GM21390 (cell line): ENCODE results near the gene DCTN3.

Experiments
- ATAC-seq: cut with Tn5 transposase; IDR thresholded peaks from one replicate; pipeline ENCODE4 v1.9.1; 2021; ENCODE audit not compliant: unreplicated experiment

Gene DCTN3

DNA sequence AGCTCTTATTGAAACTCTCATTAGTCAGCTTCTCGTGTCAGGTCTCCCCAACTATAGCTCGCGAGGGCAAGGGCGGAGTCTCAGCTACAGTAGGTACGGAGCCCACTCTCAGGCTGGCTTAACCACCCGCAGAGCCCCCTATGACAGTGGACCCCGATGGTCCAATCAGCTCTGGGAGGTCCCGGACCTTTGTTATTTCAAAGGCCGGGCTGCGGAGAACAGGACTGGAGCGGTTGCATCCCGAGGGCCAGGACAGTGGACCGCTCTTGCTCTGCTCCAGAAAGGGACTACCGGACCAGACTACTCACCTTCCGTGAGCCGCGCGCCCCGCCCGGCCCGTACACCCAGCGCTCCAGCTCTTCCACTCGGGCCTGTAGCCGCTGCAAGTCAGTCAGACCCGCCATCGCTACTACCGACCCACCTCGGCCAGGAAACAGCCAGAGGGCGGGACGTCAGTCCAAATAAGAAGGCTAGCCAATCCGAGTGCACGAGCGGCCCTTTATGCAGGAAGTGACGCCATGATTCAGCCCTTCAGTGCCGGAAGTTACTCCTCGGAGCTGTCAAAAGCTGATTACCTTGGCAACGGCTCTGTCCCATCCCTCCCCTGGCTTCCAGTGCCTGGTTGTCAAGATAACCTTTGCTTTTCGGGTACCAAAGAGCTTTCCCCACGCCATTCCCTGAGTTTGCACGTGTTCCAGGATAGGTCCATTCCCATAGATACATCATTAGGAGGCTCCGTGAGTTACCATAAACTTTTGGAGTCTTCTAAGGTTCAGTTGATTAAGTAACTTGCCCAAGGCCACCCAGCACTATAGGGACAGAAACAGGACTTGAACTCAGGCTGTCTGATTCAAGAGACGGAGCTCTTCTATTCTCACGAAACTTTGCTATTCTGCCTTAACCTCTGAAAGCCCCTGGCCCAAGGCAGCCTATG is at the start of gene DCTN3:
Gene DCTN3 (minus strand): TSS at position 435 of the 934 bp plus-strand sequence. CDS start 31 bp downstream, at position 404.
- ATAC-seq: peak; percentile 100

DNA sequence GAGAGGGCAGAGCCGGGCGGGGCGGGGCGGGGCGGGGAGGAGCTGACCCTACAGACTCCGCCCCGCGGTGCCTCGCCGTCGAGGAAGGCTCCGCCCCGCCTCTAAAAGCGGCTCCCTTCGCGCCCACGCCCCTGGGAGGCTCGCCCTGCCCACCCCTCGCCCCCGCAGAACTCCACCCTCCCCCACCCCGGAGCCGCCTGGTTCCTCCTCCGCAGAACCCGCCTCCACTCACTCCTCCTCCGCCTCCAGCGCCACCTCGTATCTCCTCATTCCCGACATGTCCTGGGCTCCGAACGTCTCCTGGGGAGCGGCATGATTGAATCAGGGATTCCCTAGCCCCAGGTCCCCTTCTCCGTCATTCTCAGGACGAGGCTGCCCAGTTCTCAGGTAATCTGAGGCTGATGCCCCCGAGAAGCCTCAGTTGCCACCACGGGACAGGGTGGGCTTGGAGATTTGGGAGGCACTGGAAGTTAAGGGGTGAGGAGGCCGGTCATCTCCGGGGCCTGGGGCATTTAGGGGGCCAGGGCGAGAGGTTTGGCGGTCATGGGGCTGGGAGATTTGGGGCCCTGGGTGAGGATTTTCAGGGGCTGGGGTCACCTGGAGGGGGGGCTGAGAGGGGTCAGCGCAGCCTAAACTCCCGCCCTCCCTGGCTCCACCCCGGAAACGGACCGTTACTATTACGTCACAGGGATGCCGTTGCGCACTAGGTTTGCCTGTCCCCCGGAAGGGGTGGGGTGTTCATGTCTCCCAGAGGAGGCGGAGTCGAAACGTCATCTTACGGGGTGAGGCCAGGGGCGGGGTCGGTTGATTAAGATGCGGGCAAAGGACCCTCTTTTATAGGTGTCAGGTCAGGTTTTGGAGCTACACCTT is 45.3 kb upstream of the DCTN3 start:
- ATAC-seq: peak; percentile 71

DNA sequence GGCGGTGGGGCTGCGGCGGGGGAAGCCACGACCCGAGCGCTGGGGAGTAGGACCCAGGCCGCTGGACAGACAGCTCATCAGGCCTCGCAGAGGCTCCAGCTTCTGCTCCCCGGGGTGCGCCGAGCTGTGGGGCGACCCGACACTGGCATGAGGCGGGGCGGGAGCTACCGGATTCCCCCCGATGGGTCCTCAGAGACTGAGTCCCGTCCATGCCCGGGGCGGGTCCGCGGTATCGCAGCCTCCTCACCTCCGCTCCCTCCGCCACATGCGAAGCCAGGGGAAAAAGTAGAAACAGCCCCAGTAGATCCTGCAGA is 44.7 kb upstream of the DCTN3 start:
- ATAC-seq: peak; percentile 11

DNA sequence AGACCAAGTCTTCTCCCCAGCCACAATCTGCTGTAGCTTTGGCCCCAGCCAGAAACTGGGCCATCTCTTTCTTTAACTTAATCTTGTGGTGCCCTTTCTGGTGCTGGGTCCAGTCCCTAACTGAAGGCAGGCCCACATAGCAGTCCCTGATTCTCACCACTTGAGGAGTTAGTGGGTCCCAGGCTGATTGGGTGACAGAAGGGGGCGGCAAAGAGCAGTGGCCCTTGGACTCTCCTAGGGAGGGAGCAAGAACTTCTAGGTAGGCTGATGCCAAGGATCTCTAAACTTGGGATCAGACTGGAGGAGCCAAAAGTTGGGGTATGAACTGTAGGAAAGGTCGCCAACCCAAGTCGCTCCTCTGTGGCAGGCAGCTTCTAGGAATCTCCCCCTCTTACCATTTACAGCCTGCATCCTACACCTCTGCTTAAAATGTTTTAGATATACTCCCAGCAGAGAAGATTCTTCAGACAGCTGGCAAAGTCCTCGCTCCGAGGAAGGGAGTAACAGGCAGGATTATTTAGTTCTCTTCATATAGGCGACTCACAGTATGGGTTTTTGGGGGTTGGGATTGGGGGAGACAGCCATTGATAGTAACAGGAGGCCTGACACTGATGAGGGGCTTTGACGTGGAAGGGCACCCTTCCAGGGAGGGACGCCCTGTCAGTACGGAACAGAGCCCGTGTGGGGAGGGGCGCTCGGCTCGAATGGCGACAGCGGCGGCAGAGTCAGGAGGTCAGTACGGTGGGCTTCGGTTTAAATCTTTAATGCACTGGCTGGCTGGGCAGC is 44.2 kb upstream of the DCTN3 start:
- peak; percentile 9 for ATAC-seq

DNA sequence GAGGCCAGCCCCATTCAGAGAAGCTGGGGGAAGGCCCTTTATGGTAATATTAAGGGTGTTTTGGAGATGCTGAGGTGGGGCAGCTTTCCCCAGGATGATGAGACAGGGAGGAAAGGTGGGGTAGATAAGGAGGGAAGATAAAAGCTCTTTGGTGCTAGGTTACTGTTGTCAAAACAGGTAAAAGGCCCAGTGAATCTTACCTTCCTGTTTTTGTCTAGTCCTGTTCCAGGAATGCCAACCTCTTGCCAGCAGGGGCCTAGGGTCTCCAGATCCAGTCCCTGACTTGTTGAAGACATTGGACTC is 43.0 kb upstream of the DCTN3 start:
- no peak for ATAC-seq

DNA sequence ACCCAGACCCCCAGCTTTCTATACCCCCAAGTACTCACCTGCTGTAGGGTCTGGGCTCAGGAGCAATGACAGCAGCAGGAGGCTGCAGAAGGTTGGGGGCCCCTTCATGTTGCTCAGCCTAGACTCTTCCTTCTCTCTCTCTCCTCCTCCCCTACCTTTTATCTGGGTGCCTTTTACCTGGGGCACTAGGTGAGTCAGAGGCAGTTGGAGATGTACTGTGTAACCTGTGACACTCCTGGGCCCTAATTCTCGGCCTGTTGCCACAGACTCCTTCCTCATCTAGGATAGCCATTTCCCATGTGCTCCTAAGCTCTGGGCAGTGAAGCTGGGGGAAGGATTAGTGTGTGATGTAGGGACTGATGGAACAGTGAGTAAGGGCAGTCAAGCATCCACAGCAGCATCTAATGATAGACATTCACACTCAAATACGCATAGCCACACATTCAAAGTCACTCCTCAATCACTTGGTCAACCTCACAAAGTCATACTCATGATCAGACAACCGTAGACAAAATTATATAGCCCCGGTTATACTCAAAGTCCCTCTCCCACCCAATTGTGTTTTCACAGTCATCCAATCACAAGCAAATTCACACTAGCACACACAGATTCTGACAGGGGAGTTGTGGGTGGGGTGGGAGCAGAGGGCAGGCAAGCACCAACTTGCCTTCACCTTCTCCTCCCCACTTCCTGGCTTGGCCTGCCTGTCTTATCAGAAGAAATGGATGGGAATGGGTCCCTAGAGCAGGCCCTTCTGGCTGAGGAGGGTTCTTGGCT is 42.4 kb upstream of the DCTN3 start, which contains the start of gene CCL27:
Gene CCL27 (minus strand): TSS at position 132 of the 777 bp plus-strand sequence. CDS start 24 bp downstream, at position 108.
- no peak for ATAC-seq

DNA sequence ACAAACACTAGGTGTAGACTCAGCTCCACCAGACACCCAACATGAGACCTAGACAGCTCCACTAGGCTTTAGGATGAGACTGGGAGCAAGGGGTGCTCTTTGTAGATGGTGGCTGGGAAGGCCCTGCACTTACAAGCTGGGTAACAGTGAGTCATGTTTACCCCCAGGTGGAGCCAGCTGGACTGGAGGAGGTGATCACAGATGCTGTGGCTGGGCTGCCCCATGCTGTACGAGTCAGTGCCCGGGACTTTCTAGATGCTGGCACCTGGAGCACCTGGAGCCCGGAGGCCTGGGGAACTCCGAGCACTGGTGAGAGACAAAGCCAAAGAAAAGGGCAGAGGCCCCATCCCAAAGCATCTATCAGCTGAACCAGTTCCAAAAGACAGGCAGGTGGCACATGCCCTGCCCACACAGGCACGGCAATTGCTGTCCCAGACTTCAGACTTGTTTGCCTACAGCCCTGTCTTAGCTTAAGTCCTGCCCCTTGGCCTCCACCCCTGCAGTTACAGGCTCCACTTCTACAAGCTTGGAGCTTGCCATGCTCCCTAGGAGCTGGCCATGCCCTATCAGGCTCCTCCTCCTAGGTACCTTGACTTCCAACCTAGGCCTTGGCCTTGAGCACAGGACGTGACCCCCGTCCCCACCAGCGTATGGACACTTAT is 39.4 kb upstream of the DCTN3 start:
- no peak for ATAC-seq

DNA sequence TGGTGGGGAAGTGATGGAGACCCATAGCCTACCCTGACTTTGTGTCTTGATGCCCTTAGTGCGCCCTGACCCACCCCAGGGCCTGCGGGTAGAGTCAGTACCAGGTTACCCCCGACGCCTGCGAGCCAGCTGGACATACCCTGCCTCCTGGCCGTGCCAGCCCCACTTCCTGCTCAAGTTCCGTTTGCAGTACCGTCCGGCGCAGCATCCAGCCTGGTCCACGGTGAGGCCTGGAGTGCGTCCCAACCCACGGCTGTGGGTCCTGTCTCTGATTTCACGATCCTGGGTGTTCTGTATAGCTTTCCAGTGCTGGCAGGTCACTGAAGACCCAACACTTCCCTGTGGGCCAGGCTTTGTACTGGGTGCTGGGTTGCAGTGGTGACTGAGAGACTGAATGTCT is 38.2 kb upstream of the DCTN3 start:
- no peak for ATAC-seq

DNA sequence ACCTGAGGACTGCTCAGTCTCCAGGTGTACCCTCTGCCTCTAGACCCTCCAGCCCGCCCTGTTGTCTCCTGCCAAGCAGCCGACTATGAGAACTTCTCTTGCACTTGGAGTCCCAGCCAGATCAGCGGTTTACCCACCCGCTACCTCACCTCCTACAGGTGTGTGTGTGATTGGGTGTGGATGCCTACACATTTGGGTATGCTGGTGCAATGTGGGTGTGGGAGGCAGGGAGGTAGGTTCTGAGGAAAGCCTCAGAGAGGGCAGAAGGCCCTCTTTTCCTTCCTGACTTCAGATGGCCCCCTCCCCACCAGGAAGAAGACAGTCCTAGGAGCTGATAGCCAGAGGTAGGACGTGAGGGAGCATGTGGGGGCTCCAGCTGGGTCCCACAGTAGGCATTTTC is 36.7 kb upstream of the DCTN3 start:
- ATAC-seq: no peak

DNA sequence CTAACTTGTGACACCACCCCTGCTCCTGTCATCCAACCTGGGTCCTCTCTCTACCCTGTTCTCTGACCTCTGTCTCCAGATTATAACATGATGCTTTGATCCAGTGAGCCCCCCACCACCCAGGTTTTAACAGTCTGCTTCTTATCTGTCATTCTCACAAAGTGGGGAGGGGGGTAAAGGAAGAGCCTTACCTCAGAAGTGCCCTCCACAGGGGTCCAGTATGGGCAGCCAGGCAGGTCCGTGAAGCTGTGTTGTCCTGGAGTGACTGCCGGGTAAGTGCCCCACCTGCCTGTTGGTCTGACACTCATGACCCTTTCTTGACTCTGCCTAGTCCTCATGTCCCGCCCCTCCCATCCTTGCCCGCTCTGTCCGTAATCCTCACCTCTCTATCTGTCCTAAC is 35.1 kb upstream of the DCTN3 start:
- ATAC-seq: no peak

DNA sequence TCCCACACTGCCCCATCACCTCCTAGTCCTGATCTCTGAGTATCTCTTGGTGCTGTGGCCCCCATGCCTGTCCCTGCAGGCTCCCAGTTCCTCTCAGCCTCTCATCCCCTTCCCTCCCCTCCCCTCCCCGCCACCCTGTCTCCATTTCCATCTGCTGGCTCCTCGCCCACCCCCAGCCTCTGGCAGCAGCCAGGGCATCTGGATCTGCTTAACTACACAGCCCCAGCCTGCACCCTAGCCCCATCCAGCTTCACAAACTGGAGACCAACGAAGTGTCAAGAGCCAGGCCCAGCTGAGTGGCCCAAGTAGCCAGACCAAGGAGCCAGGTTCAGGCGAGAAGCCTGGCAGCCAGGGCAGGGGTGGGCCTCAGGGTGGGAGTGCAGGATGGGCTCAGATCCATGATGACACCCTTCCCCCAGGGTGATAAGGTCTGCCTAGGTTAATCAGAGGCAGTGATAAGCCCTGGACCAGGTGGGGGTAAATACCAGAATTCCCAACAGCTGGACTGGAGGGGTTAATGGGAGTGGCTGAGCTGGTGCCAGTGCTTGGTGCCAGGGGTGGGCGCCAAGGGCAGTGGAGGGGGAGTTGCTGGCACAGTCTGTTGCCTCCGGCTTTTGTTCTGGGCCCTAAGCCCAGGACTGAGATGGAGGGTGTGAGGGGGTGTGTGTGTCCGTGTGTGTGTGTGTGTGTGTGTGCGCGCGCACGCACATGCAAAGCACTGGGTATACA is 34.2 kb upstream of the DCTN3 start:
- no peak for ATAC-seq

DNA sequence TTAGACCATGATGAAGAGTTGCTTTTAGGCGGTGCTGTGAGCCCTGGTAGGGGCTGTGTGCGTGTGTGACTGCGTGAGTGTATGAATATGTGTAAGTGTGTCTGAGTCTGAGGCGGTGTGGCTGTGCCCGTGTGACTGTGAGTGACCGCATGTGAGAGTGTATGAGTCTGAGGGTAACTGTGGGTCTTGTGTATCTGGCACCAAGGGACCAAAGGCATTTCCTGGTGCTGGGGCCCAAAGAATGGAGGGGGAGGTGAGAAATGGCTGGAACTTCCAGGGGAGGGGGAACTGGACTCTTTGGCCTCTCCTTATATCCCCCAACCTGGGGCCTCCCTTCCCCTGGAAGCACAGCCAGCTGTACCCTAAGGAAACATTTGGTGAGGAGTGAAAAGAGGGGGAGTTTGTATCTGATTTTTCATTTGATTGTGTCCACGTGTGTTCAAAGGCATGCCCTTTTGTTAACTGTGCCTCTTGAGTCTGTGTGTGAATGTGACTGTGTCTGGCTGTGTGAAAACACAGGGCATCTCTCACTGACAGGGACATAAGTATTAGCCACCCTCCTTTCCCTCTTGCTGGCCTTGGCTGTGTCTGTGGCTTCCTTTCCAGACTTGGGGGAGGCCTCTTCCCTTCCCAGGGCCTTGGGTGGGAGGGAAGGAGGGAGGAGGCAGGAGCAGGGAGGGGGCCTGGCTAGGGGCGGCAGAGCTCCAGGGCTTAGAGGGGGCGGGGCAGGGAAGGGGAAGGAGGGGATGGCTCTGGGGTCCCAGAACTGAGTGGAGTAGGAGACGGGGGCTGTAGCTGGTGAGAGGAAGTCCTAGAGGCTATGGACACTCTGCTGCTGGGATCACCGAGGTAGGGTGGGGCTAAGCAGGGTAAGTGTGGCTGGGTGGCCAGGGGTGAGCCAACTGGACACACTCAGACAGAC is 33.1 kb upstream of the DCTN3 start:
- ATAC-seq: no peak

DNA sequence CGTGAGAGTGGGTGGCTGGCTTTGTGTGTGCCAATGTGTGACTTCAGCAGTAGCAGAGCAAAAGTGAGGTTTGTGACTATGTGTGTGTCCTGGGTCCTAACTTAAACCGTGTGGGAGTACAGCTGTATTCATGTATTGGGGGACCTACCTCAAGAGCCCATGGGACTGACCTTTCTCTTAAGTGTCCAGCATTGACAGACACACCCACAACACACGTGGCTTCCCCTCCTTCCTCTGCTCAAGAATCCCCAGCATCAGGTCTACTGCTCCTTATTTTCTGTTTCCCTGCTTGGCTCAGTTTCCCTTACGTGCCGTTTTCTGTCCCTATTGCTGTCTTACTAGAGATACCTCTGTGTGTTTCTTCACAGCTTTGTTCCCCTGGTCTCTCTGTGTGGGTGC is 32.3 kb upstream of the DCTN3 start:
- no peak for ATAC-seq

DNA sequence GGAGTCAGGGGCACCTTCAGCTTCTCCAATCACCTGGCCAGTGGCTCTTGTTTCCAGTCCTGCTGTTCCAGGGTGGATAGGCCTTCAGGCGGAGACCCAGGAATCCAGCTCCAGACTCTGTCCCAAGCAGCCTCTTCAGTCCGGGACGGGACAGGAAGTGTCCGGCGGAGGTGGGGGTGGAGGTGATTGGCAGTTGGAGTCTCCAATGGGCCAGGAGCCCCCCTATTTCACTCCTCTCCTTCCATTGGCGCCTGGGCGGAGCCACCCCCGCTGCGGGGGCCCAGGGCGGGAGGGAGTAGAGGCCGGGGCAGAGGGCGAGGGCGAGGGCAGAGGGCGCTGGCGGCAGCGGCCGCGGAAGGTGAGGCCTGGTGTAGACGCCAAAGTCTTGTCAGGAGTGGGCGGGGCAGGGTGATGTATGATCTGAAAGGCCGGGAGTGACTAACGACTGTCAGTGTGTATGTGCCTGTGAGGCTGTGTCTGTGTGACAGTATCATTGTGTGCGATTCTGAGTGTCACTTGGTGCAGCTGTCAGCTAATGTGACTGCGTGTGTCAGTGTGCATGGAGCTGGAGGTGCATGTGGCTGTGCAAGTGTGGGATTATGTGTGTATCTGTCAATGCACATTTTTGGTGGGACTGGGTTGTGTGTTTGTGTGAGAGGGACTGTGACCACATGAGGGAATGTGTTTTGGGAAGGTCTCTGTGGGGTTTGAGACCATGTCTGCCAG is 31.7 kb upstream of the DCTN3 start, which contains the start of gene IL11RA:
Gene IL11RA (plus strand): TSS at position 310 of the 726 bp plus-strand sequence. CDS start 3,033 bp downstream, outside the sequence.
- ATAC-seq: no peak

DNA sequence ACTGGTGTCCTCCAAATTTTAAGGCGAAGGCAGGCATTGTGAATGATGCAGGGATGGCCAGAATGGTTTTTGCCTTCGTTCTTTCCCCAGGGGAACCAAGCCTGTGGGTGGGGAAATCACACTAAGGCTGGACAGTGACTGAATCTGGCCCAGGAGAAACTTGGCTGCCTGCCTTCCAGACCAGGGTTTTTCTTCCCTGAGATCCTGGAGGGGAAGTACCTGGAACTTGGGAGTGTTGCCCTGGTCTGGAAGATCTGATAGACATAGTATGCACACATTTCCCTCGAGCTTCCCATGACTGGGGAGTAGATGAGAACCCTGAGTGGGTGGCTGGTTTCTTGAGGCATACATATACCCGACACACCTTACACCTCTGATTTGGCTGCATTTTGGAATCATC is 31.0 kb upstream of the DCTN3 start:
- no peak for ATAC-seq

DNA sequence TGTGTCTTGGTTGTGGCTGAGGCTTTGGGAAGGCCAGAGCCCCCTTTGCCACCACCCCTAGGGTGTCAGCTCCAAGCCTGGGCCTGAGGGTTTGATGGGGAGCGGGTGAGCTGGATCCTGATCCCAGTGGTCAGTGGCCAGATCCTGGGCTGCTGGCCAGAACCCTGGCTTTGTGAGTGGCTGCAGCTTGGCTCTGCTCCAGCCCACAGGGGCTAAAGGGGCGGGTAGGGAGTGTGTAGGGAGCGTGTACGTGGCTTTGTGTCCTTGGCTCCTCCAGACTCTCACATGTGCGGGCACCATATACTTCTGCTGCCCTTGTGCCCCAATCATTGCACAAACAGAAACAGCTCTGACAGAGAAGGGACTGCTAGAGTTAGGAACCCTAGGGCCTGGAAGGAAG is 30.5 kb upstream of the DCTN3 start:
- ATAC-seq: no peak

DNA sequence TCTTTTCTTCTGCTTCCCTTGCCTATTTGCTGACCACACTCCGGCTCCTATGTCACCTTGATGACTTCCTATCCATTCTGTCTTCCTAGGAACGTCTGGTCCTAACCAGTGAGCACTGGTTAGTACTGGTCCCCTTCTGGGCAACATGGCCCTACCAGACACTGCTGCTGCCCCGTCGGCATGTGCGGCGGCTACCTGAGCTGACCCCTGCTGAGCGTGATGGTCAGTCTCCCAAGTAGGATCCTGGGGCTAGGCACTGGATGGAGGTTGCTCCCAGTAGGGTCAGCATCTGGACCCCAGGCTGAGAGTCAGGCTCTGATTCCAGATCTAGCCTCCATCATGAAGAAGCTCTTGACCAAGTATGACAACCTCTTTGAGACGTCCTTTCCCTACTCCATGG is 28.4 kb upstream of the DCTN3 start:
- ATAC-seq: no peak

DNA sequence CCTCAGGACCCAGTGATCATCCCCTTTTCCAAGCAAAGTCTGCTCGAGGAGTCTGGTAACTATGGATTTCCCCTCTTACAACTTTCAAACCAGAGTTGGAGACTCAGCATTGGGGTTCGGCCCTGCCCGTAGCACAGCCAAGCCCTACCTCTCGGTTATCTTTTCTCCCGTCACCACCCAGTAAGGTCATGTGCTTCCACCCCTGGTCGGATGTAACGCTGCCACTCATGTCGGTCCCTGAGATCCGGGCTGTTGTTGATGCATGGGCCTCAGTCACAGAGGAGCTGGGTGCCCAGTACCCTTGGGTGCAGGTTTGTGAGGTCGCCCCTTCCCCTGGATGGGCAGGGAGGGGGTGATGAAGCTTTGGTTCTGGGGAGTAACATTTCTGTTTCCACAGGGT is 27.4 kb upstream of the DCTN3 start:
- no peak for ATAC-seq
